NK-92 (cell line): Measurements from ENCODE around the gene TBC1D1.

ENCODE experiments used
- DNase-seq: peaks from one replicate; lab custom pipeline; 2025; ENCODE audit not compliant: unreplicated experiment; lab: John Stamatoyannopoulos, UW

The TBC1D1 gene

DNA sequence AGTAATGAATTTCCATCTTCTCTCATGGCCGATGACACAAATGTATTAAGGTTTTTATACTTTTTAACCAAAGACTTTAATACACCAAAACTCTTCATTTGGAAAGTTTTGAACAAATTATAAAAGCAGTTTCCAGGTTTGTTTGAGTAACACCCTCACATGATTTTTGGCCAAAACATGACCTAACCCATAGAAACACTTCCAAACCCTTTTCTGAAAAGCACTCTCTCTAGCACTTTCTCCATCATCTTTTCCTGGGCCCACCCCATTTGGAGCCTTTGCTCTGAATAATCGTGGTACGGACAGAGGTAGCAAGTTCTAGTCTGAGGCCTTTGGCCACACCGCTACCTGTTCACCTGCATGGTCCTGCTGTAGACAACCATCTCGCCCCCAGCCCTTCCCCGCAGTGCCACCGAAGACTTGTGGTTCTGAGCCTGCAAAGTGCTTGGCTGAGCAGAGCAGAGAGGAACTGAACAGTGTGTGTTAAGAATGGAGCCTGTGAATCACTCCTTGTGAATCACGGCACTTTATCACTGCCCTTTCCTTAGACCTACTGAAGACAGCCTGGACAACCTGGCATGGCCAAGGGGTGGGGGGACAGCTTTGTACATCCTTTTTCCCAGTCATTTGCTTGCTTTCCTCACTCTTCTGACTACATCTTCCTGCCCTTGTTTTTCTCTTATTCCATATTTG lies 251.1 kb downstream of the TBC1D1 start:
- no peak for DNase-seq

DNA sequence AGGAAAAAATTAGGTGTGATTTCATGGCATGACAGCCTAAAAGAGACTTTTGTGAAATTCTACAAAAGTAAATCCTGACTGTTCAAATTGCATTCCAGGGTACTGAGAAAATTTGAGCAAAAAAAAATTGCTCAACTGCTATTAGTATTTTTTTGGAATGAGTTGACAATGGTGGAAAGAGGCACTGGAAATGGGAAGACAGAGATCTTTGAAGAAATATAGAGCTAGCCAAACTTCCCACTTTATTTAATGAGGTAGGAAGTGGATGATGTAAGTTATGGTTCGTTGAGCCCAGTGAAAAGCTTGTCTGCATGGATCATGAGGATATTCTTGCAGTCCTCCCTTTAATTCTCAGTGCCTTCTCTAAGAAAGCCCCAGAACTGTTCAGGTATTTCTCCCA lies 253.1 kb downstream of the TBC1D1 start:
- no peak for DNase-seq

DNA sequence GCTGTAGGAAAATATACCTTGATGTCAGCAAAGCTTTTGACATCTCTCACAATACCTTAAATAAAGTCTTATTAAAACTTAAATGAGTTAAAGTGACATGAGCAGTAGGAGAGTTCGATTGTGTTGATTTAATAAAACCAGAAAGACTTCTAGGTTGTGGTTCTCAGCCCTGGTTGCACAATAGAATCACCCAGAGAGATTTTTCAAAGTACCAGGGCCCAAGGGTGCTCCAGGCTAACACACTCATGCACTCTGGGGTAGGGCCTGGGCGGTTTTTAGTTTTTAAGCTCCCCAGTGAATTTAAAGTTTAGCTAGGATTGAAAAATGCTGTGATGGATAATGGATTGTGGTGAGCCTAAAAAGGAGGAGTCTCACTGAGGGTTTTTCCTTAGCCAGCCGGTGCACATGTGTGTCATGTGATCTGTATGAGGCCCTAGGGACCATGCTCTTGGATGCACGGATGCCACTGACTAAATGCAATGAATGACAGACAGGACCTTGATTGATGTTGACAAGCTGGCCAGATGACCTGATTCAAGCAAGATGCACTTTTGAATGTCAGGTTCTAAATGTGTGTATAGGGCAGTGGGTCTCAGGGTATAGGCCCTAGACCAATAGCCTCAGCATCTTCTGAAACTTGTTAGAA lies 254.3 kb downstream of the TBC1D1 start:
- no peak for DNase-seq

DNA sequence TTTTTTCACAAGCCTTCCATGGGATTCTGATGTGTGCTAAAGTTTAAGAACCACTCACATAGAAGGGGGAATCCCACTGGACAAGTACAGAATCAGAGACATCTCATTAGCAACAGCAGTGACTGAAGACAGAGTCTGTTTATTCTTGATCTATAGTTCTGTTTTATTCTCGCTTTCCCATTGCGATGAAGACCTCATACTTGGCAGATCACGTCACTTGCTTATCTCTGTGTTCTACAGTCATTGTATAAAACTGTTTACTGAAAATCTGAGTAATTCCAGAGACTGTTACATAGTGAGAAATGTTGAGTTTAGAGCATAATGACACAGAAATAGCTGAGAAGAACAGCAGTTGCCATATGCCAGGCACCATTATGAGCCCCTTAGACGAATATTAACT lies 254.9 kb downstream of the TBC1D1 start:
- DNase-seq: no peak

DNA sequence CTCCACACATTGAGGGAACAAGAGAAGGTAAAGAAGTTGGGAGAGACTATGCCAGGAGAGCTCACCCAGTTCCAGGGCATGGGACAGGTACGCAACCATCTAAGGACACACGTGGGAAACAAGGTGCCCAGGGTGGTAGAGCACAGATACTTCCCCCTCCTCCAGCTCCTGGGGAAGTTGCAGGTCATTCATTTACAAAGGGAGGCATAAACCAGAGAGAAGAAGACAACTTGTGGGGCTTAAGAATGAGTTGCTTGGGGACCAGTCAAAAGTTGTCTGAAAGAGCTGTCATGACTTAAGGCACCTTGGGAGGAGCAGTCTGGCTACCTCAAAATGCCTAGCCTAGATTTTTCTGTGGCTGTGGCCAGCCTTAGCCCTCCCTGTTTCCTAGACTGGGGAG lies 255.5 kb downstream of the TBC1D1 start:
- no peak for DNase-seq

DNA sequence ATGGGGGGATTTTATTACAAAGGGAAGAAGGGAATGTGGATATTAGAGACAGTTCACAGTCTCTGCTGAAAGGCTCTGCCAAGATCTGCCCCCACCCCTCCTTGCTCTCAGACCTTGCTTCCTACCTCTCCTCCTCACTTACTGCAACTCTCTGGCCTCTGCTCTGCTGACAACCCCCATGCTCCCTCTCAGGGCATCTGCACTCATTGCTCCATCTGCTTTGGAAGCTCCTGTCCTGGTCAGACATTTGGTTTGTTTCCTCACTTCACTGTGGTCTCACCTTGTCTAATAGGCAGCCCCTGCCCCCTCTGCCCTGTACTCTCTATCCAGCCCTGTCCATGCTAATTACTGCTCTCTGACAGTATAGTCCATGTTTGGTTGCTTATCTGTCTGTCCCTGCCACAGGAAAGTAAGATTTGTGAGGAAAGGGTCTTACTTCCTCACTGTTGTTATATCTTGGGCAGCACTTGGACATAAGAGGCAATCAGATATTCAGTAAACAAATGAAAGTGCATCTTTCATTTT lies 258.6 kb downstream of the TBC1D1 start:
- no peak for DNase-seq

DNA sequence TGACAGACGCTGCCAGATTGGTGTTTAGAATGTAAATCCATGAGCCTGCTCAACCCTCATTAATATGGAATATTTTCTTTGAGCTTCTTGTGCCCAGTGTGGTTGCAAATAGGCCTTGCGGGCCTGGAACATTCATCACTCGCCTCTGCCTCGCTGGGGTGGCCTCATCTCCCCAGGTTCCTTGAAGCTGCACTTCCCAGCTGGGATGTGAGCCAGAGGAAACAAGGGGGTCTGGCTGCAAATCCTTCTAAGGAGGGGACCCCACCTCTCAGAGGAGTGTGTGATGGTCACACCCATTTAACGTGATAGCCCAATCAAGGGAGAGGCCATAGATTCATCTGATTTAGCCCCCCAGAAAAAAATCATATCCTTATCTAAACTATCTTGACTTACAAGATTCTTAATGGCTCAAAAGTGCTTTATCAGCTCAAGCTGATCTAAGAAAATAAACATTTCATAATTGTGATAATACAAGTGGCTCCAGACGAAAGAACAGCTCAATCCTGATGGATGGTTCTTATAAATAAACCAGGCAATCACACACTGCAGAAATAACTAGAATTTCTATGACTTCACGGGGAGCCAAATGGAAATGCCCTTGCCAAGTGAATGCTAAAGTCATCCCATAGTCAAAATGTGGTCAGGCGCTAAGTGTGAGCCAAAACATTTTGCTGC lies 259.2 kb downstream of the TBC1D1 start:
- DNase-seq: no peak

DNA sequence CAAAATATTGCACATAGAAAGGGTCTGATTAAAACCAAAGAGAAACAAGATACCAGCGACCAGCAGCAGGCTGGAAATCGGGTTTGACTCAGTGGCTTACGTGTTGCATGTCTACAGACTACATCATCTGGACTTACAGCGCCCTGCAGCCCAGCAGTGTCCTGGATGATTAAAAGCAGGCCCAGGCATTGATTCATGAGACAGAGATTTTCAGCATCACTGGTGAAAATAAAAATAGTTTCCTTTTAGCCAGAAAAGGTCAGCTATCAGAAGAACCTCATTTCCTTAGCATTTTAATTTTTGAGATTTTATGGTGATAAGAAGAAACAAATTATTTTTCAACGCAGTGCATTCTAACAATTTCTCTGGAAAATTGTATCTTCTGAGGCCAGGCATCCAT lies 259.9 kb downstream of the TBC1D1 start:
- no peak for DNase-seq

DNA sequence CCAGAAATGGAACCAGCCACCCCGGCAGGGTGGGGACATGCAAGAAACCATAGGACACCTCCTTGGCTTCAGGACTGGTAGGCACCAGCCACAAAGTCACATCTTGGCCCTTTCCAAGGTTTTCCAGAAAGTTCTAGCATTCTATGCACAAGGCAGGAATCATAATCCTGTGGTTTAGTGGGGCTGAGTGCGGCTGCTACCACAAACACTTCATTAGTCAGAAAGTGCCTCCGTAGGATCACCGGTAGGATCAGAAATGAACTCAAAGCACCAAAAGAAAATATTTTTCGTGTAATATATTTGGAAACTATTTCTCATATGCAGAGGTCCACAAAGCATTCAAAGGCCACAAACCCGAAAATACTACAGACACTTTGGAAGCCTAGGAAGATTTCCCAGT lies 261.0 kb downstream of the TBC1D1 start:
- DNase-seq: no peak

DNA sequence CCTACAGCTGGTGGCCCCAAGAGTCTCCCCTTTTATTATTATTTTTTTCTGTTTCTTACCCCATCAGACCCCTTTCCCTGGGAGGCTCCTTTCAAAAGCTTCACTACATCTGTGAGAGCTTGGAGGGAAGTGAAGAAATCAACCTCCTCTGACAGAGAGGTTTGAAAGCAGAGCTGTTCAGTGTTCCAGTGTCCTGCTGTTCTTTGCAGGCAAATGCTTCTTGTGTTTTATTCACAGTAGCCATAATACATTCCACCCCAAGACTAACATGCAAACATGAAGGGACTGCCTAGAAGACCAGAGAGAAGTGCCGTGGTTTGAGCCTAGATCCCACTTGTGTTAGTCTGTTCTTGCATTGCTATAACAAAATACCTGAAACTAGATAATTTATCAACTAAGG lies 261.4 kb downstream of the TBC1D1 start:
- no peak for DNase-seq

DNA sequence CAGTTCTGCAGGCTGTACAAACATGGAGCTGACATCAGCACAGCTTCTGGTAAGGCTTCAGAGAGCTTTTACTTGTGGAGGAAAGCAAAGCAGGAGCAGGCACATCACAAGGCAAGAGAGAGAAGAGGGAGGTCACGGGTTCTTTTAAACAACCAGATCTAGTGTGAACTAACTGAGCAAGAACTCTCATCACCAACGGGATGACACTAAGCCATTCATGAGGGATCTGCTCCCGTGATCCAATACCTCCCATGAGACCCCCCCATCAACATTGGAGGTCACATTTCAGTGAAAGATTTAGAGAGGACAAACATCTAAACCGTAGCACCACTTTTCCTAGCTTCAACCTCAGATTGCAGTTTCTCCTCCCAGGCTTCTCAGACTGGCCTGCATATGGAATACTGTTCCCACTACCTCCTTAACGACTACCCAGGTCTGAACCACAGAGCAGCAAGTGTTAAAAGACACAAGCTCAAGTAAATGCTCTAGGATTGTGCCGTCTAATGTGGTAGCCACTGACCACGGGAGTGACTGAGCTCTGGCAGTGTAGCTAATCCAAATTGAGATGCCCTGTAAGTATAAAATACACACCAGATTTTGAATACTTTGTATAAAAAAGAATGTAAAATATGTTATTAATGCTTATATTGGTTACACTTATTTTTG lies 262.0 kb downstream of the TBC1D1 start:
- DNase-seq: no peak

DNA sequence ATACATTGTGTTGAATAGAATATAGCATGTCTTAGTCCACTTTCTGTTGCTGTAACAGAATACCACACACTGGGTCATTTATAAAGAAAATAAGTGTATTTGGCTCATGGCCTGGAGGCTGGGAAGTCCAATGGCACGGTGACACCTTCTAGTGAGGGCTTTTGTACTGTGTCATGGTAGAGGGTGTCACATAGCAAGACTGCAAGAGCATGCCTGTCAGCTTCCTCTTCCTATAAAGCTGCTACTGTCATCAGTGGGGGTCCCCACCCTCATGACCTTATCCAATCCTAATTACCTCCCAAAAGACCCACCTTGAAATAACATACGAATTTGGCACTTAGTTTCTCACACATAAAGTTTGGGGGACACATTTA lies 262.5 kb downstream of the TBC1D1 start:
- DNase-seq: no peak

DNA sequence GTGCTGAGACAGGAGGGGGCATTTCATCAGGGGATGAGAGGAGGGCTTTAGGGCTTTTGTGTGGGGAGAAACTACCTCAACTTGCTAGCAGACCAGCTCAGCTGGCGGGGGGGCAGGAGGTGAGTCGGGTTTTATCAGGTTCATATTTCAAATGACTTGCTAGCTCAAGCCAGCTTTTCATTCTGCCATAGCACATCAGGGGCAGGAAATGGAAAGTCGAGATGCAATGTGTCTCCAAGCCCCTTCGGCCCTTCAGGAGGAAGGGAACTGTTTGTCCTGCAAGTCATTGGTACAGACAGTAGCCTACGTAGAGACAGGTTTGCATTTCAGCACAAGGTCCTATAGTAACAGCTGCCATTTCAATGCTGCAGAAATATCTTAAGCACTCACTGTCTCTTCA lies 263.4 kb downstream of the TBC1D1 start:
- no peak for DNase-seq

DNA sequence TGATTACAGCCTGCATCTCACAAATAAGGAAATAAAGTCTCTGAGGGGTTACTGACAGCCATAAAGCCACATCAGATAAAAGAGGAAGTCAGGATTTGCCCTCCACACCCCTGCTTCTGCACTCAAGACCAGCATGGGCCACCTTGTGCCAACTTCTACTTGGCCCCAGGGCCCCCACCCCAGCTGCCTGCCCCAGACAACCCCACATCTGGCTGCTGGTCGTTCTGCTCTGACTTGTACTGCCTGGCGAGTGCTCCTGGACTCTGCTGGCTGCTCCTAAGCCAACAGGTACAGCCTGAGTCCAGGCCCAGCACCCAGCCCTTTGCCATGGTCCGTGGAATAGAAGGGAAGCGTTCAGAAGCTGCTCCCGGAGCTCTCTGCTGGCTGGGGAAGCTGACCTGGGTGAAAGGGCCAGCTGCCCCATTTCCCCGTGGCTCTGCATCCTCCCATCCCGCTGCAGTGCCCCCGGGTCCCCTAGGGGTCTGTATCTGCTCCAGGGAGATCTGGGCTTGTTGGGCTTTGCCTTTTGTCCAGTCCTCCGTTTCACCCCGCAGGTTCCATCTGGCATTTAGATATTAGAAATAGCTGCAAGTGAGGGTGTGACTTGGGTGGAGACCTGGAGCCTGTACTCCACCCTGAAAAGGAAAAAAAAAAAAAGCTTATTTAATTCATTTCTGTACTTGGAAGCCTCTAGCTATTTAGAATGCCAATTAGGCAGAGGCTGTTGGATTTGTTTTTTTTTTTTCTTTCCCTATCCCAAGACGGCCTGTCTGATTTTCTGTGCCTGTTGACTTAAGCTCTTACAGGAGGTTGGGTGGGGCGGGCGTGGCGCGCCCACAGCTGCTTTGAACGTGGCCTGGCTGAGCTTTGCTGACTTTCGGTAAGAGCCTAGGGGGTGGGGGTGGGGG lies 264.1 kb downstream of the TBC1D1 start:
- no peak for DNase-seq

DNA sequence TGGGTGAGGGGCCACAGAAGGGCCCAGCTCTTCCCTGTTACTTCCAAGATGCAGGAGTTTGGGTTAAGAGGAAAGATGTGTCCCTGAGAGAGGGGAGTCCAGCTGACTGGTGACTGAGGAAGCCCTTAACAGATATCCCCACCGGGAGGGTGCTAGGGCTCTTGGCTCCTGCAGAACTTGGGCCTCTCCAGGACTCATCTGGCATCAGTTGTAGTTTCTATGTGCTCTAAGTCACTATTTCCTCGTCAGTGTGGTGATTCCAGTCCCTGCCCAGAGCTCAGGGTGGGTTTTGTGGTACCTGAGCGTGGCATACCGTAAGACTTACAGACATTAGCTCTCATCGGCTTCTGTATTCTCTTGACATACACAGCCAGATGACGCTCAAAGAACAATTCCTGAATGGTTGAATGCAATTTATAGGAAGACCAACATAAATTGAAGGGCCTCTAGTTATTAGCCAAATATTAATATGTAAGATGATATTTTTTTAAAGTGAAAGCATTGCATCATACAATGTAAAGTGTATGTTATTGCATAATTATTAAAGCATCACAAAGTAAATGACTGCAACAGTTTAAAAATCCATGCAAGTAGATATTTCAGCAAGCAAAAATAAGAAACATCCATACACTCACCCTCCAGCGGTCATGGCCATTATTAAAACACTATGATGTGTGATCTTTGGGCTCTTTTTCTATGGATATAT lies 264.9 kb downstream of the TBC1D1 start:
- DNase-seq: no peak

DNA sequence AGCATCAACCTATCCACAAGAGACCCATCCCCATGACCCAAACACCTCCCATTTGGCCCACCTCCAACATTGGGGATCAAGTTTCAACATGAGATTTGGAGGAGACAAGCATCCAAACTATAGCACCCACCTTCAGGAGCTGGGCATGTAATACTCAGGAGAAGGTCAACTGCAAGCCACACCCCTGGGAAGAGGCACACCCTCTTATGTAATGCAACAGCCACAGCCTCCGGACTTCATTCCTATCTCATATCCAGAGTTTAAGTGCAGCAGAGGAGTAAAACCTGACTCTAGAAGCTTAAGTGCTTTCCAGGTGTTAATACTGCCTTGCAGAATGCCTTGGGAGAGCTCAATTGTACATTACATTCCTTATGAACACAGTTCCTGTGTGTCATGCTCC lies 266.7 kb downstream of the TBC1D1 start:
- DNase-seq: no peak

DNA sequence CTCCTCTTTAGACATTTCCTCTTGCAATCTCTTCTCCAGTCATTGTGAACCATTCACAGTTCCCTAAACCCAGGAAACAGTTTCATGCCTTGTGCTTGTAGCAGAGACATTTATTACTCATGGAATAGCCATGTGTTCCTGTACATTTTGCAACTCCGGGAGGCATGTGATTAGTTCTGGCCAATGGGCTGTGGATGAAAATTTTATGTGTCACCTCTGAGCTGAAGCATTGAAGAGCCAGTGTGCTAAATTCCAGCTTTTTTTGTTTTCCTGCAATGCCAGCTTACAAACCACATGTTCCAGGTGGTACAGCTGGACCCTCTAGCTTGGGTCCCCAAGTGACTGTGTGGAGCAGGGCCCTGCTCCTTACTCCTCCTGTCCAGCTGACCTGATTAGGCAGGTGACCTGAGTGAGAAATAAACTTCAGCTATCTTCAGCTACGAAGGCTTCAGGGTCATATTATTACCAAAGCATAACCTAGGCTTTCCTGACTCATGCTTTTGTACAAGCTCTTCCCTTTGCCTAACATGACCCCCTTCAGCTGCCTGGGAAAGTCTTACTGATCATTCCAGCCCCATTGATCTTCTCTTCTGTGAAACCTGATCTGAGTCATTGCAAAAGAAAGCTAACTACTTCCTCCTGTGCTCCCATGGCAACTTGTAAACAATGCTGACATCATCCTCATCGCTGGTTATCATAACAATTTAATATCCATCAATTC lies 269.8 kb downstream of the TBC1D1 start:
- no peak for DNase-seq

DNA sequence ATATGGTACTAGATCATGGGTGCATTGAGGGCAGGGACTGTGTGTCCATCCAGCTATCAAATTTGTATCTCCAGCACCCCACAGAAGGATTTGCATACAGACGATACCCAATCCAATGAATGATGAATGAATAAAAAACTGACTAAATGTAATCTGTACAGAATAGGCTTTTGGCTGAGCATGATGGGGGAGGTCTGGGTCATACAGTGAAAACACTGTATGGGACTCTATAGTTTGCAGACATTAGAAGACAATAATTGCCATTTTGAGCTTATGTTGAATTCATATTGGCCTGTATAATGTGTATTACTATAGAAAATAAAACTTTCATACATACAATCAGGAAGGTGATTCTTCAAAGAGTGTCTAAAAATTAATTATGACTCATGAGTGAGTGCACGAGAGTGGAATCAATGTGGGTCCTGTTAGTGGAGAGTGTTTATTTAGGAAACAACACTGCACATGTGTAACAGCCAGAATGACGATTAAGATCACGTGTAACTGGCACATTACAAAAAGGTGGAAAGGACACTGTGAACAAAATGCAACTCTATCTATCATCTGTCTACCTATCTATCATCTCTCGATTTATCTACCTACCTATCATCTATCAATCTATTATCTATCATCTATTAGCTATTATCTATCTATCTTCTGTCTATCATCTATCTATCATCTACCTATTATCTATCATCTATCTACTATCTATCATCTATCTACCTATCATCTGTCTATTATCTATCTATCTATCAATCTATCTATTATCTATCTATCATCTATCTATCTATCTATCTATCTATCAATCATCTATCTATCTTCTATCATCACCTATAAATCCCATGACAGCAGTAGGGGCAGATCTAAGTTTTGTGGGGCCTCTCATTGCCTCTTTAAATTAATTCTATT lies 270.6 kb downstream of the TBC1D1 start:
- no peak for DNase-seq
